Fibroblast of the aortic adventitia (primary cell): ENCODE results near the gene FRMD4A. TPM values are rescaled to one million over a fixed set of nuclear protein-coding genes. Genes with fewer than 3 reads are reported as not detected.

Experiments
- DNase-seq: peaks from one replicate; pipeline ENCODE4 v3.0.0-alpha.2; 2010; ENCODE audit warnings: low read depth
- H3K4me3 ChIP-seq: 2 replicates; pipeline ENCODE4 v1.5.1; 2011; ENCODE audit warnings: low read depth, mild to moderate bottlenecking, control low read depth, low read length, moderate library complexity
- CTCF ChIP-seq: IDR thresholded peaks from 2 replicates; pipeline ENCODE4 v1.5.1; 2011; ENCODE audit warnings: mild to moderate bottlenecking, low read length, control low read depth, inconsistent platforms; ENCODE audit not compliant: insufficient read depth
- total RNA-seq: library from RNA; depleted of rRNA; stranded (reverse); fragments of >200 nt; gene quantifications from 2 replicates; pipeline ENCODE4 v1.2.3, GENCODE V29; 2012; ENCODE audit warnings: low replicate concordance

Gene FRMD4A
- 32.1 and 42.4 TPM in 2 replicates for total RNA-seq

GRCh38 chr10:14330388-14331061 is at the start of gene FRMD4A:
Gene FRMD4A, minus strand, starts transcription at chr10:14330924.
- DNase-seq = no peak
- no peak for TF ChIP-seq CTCF
- H3K4me3 ChIP-seq = no peak within 1 kb of the TSS

GRCh38 chr10:14379556-14380280 is 49.0 kb upstream of the FRMD4A start:
- no peak overlapping the region for H3K4me3 ChIP-seq
- DNase-seq = no peak
- no peak for TF ChIP-seq CTCF

GRCh38 chr10:14378387-14378960 is 47.8 kb upstream of the FRMD4A start:
- no peak overlapping the region for H3K4me3 ChIP-seq
- no peak for TF ChIP-seq CTCF
- DNase-seq = no peak

- no peak for TF ChIP-seq CTCF
- H3K4me3 ChIP-seq = no peak overlapping the region
- DNase-seq = no peak
Observed at GRCh38 chr10:14377591-14378175, 47.0 kb upstream of the FRMD4A start.

GRCh38 chr10:14374745-14375445 is 44.2 kb upstream of the FRMD4A start:
- peak; percentile 42 for DNase-seq
- TF ChIP-seq CTCF = no peak
- H3K4me3 ChIP-seq = no peak overlapping the region

- no peak for TF ChIP-seq CTCF
- DNase-seq = no peak
- no peak overlapping the region for H3K4me3 ChIP-seq
Observed at GRCh38 chr10:14372606-14373005, 41.9 kb upstream of the FRMD4A start.
